Neuronal stem cell (in vitro differentiated cells): ENCODE measurements around the gene MX2.

Experiments
- DNase-seq: peaks from one replicate; pipeline ENCODE4 v3.0.0-alpha.2; 2013; ENCODE audit warnings: low spot score
- H2AFZ ChIP-seq: one replicate; pipeline ENCODE4 v1.6.1; 2013; ENCODE audit warnings: mild to moderate bottlenecking, low read length, inconsistent platforms
- H2AK5ac ChIP-seq: 2 replicates; pipeline ENCODE4 v1.6.1; 2013; ENCODE audit warnings: low read depth, mild to moderate bottlenecking, inconsistent platforms, low read length, moderate library complexity, mixed read lengths
- H2BK120ac ChIP-seq: 2 replicates; pipeline ENCODE4 v1.6.1; 2013; ENCODE audit warnings: low read depth, mild to moderate bottlenecking, inconsistent platforms, low read length, moderate library complexity, mixed read lengths
- H2BK12ac ChIP-seq: one replicate; pipeline ENCODE4 v1.6.1; 2013; ENCODE audit warnings: low read length, inconsistent platforms
- H2BK15ac ChIP-seq: 2 replicates; pipeline ENCODE4 v1.6.1; 2013; ENCODE audit warnings: mild to moderate bottlenecking, low read length, inconsistent platforms, mixed read lengths
- H2BK5ac ChIP-seq: one replicate; pipeline ENCODE4 v1.6.1; 2013; ENCODE audit warnings: inconsistent platforms, mild to moderate bottlenecking, low read length, moderate library complexity
- H3K14ac ChIP-seq: one replicate; pipeline ENCODE4 v1.6.1; 2013; ENCODE audit warnings: low read length, inconsistent platforms
- H3K18ac ChIP-seq: 2 replicates; pipeline ENCODE4 v1.6.1; 2013; ENCODE audit warnings: low read length, inconsistent platforms
- H3K23ac ChIP-seq: 2 replicates; pipeline ENCODE4 v1.6.1; 2013; ENCODE audit warnings: low read depth, mild to moderate bottlenecking, mixed read lengths, low read length, inconsistent platforms; ENCODE audit not compliant: poor library complexity
- H3K27ac ChIP-seq: replicated peaks from 3 replicates; pipeline ENCODE4 v1.5.1; 2013; ENCODE audit warnings: low read length, inconsistent platforms
- H3K27me3 ChIP-seq, 3 experiments: 2 replicates each; pipeline ENCODE4 v1.6.1; 2013; ENCODE audit warnings: low read length in 3 of 3, mild to moderate bottlenecking in 2 of 3, inconsistent platforms in 1 of 3, low read depth in 1 of 3, mixed read lengths in 1 of 3, moderate library complexity in 1 of 3; ENCODE audit not compliant: control insufficient read depth in 3 of 3, insufficient read depth in 3 of 3
- H3K36me3 ChIP-seq, 2 donors: replicated peaks in 1 of 2; 2 replicates each; pipeline ENCODE4 v1.6.1; 2013; ENCODE audit warnings: low read length in 2 of 2; ENCODE audit not compliant: control insufficient read depth in 2 of 2, insufficient read depth in 2 of 2
- H3K4ac ChIP-seq: 2 replicates; pipeline ENCODE4 v1.6.1; 2013; ENCODE audit warnings: inconsistent platforms, mild to moderate bottlenecking, low read length, moderate library complexity
- H3K4me1 ChIP-seq, 2 donors: 1 replicate in 1 of 2; 2 replicates in 1 of 2; pipeline ENCODE4 v1.6.1; 2013; ENCODE audit warnings: low read length in 2 of 2, low read depth in 1 of 2; ENCODE audit not compliant: control insufficient read depth in 2 of 2, insufficient read depth in 1 of 2
- H3K4me2 ChIP-seq: one replicate; pipeline ENCODE4 v1.6.1; 2013; ENCODE audit warnings: mild to moderate bottlenecking, low read length, inconsistent platforms; ENCODE audit not compliant: insufficient read depth, poor library complexity, severe bottlenecking
- H3K4me3 ChIP-seq, 2 donors: 2 replicates each; pipeline ENCODE4 v1.5.1; 2013; ENCODE audit warnings: low read length in 2 of 2, mild to moderate bottlenecking in 2 of 2, inconsistent platforms in 1 of 2, moderate library complexity in 1 of 2
- H3K79me1 ChIP-seq: one replicate; pipeline ENCODE4 v1.6.1; 2013; ENCODE audit warnings: low read depth, mild to moderate bottlenecking, inconsistent platforms, low read length, moderate library complexity
- H3K9ac ChIP-seq: one replicate; pipeline ENCODE4 v1.6.1; 2013; ENCODE audit warnings: mild to moderate bottlenecking, low read depth, low read length, inconsistent platforms; ENCODE audit not compliant: poor library complexity
- H3K9me3 ChIP-seq, 2 donors: replicated peaks in 1 of 2; 2 replicates each; pipeline versions ENCODE3 to v1.6.1; 2013; ENCODE audit warnings: low read length in 2 of 2, mild to moderate bottlenecking in 2 of 2, inconsistent platforms in 1 of 2, low read depth in 1 of 2, mixed read lengths in 1 of 2, moderate library complexity in 1 of 2; ENCODE audit not compliant: control insufficient read depth in 2 of 2, insufficient read depth in 1 of 2
- H4K8ac ChIP-seq: one replicate; pipeline ENCODE4 v1.6.1; 2013; ENCODE audit warnings: low read depth, mild to moderate bottlenecking, inconsistent platforms, low read length, moderate library complexity
- H4K91ac ChIP-seq: one replicate; pipeline ENCODE4 v1.6.1; 2013; ENCODE audit warnings: low read length, low read depth, mild to moderate bottlenecking, inconsistent platforms; ENCODE audit not compliant: poor library complexity
- WGBS, 2 donors: extraction: QIAGEN DNeasy Blood & Tissue Kit; methylation state at CpG; one replicate each; pipeline ENCODE4 v1.1.7; 2013; ENCODE audit warnings: missing lambda C conversion rate in 2 of 2, mixed read lengths in 1 of 2; ENCODE audit not compliant: insufficient read length in 2 of 2, insufficient replicate concordance in 1 of 2; ENCODE audit errors: extremely low coverage in 2 of 2; 5-methylcytosine and 5-hydroxymethylcytosine counted together

The MX2 gene

GRCh38 chr21:41363370-41364270 lies 1.8 kb downstream of the MX2 start:
- Histone ChIP-seq H3K14ac (no peak overlapping the region), H4K91ac (no peak overlapping the region)

GRCh38 chr21:41364308-41364707 lies 2.5 kb downstream of the MX2 start:
- no peak for DNase-seq
- Histone ChIP-seq H2BK120ac (no peak overlapping the region), H2AFZ (no peak overlapping the region), H3K4me3 (no peak overlapping the region), H2BK15ac (no peak overlapping the region), H3K4ac (no peak overlapping the region), H3K4me1 (peaks cover 0 to 3% of the 10 kb centered on the region in 2 donors), H3K9me3 (no peaks in the 10 kb centered on the region), H3K9ac (no peak overlapping the region), H4K91ac (no peak overlapping the region), H3K18ac (no peak overlapping the region), H4K8ac (no peak overlapping the region), H3K14ac (no peak overlapping the region), H3K23ac (no peak overlapping the region), H2AK5ac (no peak overlapping the region), H3K27ac (no peak overlapping the region), H2BK5ac (no peak overlapping the region), H3K79me1 (no peaks in the 10 kb centered on the region), H3K27me3 (peaks cover 0 to 13% (median 0%) of the 10 kb centered on the region in 3 experiments), H3K4me2 (no peak overlapping the region), H3K36me3 (no peaks in the 10 kb centered on the region), H2BK12ac (no peak overlapping the region)
- WGBS, 2 donors = no CpG with 5 or more reads among the region's 6 CpGs

More at GRCh38 chr21:41363370-41364270, 1.8 kb downstream of the MX2 start:
- H3K4me2 ChIP-seq = no peak overlapping the region
- H3K4ac ChIP-seq = no peak overlapping the region
- H3K27ac ChIP-seq = no peak overlapping the region
- no peak overlapping the region for H4K8ac ChIP-seq
- H3K18ac ChIP-seq = no peak overlapping the region
- H2BK5ac ChIP-seq = no peak overlapping the region
- H3K27me3 ChIP-seq = peaks cover 0 to 6% (median 0%) of the 10 kb centered on the region in 3 experiments
- no peaks in the 10 kb centered on the region for H3K9me3 ChIP-seq
- H3K79me1 ChIP-seq = no peaks in the 10 kb centered on the region
- no CpG with 5 or more reads among the region's 18 CpGs for WGBS, 2 donors
- H3K23ac ChIP-seq = no peak overlapping the region
- H2BK12ac ChIP-seq = no peak overlapping the region
- H2AK5ac ChIP-seq = no peak overlapping the region
- no peak overlapping the region for H3K4me3 ChIP-seq
- DNase-seq = no peak
- H2BK15ac ChIP-seq = no peak overlapping the region
- H3K9ac ChIP-seq = no peak overlapping the region
- no peak overlapping the region for H2BK120ac ChIP-seq
- H3K36me3 ChIP-seq = no peaks in the 10 kb centered on the region
- no peak overlapping the region for H2AFZ ChIP-seq
- peaks cover 0 to 2% of the 10 kb centered on the region in 2 donors for H3K4me1 ChIP-seq

GRCh38 chr21:41365377-41366107 lies 3.7 kb downstream of the MX2 start:
- Histone ChIP-seq H3K27me3 (peaks cover 0 to 17% (median 0%) of the 10 kb centered on the region in 3 experiments), H3K9ac (no peak overlapping the region), H3K79me1 (no peaks in the 10 kb centered on the region), H3K9me3 (no peaks in the 10 kb centered on the region), H4K91ac (no peak overlapping the region), H2BK5ac (no peak overlapping the region), H3K23ac (no peak overlapping the region), H3K27ac (no peak overlapping the region), H3K36me3 (no peaks in the 10 kb centered on the region), H3K18ac (no peak overlapping the region), H3K4me1 (peaks cover 0 to 3% of the 10 kb centered on the region in 2 donors), H2BK15ac (no peak overlapping the region), H3K4ac (no peak overlapping the region), H2BK120ac (no peak overlapping the region), H2BK12ac (no peak overlapping the region), H4K8ac (no peak overlapping the region), H3K4me3 (no peak overlapping the region), H3K4me2 (no peak overlapping the region), H3K14ac (no peak overlapping the region), H2AK5ac (no peak overlapping the region), H2AFZ (no peak overlapping the region)
- DNase-seq = no peak
- WGBS, 2 donors = no CpG with 5 or more reads among the region's 15 CpGs
